ENCODE results near the gene HDAC11.

Gene HDAC11

GRCh38 chr3:13513051-13513912 lies 33.2 kb downstream of the HDAC11 start:
- peak; percentile 28 for DNase-seq (ENCODE audit: low read depth, low spot score)
- ChIA-PET POLR2A (no interaction called here), CTCF (interaction anchor here (1.1 to 24.2 kb wide), 5 partner anchors 12 to 132 kb away, joined by 3 to 1252 read pairs (median 11); no protein-coding TSS in a partner anchor)
- H3K4me3 ChIP-seq (ENCODE audit: low read depth, low read length): no peak overlapping the region
- TF ChIP-seq CTCF (IDR thresholded peaks at IDR 0.05; ENCODE audit: insufficient read depth, low read length, missing control alignments): no peak

- ChIA-PET CTCF (interaction anchor here (0.9 to 24.2 kb wide), 6 partner anchors 10 to 131 kb away, joined by 3 to 1252 read pairs (median 8); no protein-coding TSS in a partner anchor), POLR2A (no interaction called here)
- H3K4me3 ChIP-seq (ENCODE audit: low read depth, low read length): no peak overlapping the region
- TF ChIP-seq CTCF (IDR thresholded peaks at IDR 0.05; ENCODE audit: insufficient read depth, low read length, missing control alignments): no peak
- no peak for DNase-seq (ENCODE audit: low read depth, low spot score)
Measured at GRCh38 chr3:13513913-13514517, 33.9 kb downstream of the HDAC11 start.

GRCh38 chr3:13514639-13515435 lies 34.7 kb downstream of the HDAC11 start:
- DNase-seq (ENCODE audit: low read depth, low spot score): no peak
- no peak for TF ChIP-seq CTCF (IDR thresholded peaks at IDR 0.05; ENCODE audit: insufficient read depth, low read length, missing control alignments)
- no peak overlapping the region for H3K4me3 ChIP-seq (ENCODE audit: low read depth, low read length)
- ChIA-PET CTCF (interaction anchor here (0.9 to 24.2 kb wide), 6 partner anchors 11 to 130 kb away, joined by 3 to 1252 read pairs (median 8); no protein-coding TSS in a partner anchor), POLR2A (no interaction called here)

GRCh38 chr3:13515786-13516759 lies 36.0 kb downstream of the HDAC11 start:
- no peak for DNase-seq (ENCODE audit: low read depth, low spot score)
- ChIA-PET CTCF (interaction anchor here (2.4 to 24.2 kb wide), 3 partner anchors 9 to 129 kb away, joined by 11 to 1252 read pairs (median 131); no protein-coding TSS in a partner anchor), POLR2A (interaction anchor here (0.9 kb wide), 1 partner anchor 18 kb away, joined by 3 read pairs; no protein-coding TSS in a partner anchor)
- TF ChIP-seq CTCF (IDR thresholded peaks at IDR 0.05; ENCODE audit: insufficient read depth, low read length, missing control alignments): no peak
- H3K4me3 ChIP-seq (ENCODE audit: low read depth, low read length): no peak overlapping the region

GRCh38 chr3:13516760-13517135 lies 36.6 kb downstream of the HDAC11 start:
- CTCF ChIA-PET: interaction anchor here (11.9 to 24.2 kb wide), 2 partner anchors 19 to 128 kb away, joined by 131 to 1252 read pairs; no protein-coding TSS in a partner anchor
- no peak for DNase-seq (ENCODE audit: low read depth, low spot score)
- H3K4me3 ChIP-seq (ENCODE audit: low read depth, low read length): no peak overlapping the region
- POLR2A ChIA-PET: interaction anchor here (0.9 kb wide), 1 partner anchor 19 kb away, joined by 3 read pairs; no protein-coding TSS in a partner anchor
- no peak for TF ChIP-seq CTCF (IDR thresholded peaks at IDR 0.05; ENCODE audit: insufficient read depth, low read length, missing control alignments)
